Measurements from ENCODE around the gene EBP.
A peak's percentile ranks its signal among the peaks of the same experiment; 100 is the strongest.

The EBP gene

DNA sequence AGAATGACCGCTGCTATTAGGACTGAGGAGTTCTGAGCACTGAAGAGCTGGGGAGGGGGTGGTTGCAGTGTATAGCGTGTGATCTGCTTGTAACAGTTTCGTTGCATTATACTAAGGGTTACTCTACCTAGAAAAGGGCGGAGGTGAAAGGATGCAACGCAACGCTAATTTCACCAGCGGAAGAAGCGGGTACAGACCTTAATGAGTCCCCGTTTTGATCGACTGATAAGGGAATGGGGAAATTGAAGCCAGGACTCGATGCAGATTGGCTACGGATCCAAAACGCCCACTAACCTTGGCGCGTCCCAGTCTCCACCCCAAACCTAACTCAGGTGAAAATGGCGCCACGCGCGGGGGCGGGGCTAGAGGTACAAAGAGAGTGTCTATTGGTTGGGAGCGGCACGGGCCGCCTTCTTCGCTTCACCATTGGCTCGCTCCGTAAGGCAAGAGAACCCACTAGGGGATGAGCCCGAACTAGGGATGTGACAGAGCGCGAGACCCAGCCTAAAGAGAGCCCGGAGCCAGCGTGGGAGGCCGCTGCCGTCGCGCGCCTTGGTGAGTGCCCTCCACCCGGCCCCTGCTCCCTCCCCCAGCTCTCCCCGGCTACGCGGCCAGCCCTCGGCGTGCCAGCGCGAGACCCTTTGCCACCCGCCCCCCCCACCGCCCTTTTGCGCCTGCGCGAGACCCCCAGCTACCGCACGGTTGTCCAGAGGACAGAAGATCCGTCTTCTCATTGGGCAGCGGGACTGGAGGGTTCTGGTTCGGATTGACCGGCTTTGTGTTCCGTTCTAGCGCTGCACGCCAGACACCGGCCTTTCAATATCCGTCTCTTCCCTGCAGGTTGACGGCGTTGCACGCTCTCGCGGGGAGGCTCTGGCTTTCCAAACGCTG lies at the start of gene EBP:
Gene EBP, plus strand, starts transcription at position 456 of the 891 bp plus-strand sequence. CDS start 1,964 bp downstream, outside the sequence.
- peak in 13 of 14 donors; percentile 3 to 86 (median 61) for DNase-seq

DNA sequence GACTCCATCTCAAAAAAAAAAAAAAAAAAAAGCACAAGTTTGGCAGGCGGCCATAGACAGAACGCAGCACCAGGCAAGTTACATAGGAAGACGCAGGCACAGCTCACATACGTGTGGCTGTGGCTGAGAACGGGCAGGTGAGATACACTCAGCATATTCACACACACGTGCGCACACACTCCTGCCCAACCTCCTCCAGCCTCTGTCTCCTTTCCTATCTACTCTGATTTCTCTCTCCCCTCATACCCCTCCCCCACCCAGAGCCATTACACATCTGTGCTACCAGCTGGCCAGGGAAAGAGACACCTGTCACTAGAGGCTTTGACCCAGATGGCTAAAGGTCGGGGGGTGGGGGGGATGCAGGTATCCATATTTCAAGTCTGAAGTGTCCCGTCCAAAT lies 49.4 kb upstream of the EBP start:
- no peak for DNase-seq

DNA sequence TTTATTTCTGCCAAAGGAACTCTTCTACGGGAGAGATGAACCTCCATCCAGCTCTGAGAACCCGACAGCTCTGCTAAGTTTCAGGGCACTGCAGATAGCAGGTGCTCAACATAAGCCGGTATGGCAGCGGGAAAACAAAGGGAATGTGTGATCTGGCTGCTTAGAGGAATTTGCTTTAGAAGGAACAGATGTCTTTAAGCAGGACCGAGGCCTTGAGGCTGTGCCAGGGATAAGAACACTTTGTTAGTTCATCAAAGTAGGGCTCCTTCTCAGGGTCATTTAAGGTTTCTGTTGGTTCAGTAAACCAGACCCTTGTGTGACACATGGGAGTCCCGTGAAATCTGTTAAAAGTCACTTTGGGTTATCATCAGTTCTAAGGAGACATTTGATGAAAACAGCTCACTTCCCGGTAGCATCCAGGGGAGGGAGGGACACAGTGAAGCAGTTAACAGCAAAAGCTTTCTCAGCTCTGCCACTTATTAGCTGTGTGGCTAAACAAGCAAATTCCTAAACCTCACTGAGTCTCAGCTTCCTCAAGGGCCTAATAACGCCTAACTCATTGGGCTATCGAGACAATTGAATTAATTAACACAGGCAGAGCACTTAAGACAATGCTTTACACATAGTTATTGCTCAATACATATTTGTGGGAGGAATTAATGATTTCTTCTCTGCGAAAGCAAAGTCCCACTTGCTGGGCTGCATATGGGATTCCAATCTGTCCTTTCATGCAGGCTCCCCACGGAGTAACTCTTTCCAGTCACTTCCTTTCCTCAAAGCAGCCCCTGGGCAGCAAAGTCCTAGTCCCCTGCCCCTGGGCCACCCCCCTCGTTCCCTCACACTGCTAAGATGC lies 48.5 kb upstream of the EBP start:
- DNase-seq = no peak

DNA sequence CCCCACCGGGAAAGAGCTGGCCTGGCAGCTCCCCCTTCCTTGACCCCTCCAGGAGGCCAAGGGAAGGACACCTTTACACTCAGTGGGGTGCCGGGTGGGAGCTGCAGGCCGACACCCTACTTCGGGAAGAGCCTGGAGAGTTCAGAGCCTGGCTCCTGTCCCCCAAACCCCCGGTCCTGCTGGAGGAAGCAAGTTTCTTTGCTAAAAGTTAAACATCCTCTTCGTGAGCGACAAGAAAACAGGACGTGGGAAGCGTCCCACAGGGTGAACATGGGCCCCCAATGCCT lies 48.0 kb upstream of the EBP start:
- no peak for DNase-seq

DNA sequence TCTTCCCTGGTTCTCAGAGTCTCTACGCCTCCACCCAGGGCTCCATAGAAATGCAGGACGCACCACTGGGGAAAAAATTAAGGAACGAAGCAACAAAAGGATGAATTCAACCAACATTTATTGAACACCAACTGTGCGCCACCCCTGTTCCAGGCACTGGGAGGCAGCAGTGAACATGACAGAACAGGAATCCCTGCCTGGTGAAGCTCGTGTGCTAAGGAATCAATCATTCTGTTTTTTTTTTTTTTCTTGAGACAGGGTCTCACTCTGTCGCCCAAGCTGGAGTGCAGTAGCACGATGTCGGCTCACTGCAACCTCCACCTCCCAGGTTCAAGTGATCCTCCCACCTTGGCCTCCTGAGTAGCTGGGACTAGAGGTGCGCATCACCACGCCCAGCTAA lies 47.5 kb upstream of the EBP start:
- DNase-seq = no peak

DNA sequence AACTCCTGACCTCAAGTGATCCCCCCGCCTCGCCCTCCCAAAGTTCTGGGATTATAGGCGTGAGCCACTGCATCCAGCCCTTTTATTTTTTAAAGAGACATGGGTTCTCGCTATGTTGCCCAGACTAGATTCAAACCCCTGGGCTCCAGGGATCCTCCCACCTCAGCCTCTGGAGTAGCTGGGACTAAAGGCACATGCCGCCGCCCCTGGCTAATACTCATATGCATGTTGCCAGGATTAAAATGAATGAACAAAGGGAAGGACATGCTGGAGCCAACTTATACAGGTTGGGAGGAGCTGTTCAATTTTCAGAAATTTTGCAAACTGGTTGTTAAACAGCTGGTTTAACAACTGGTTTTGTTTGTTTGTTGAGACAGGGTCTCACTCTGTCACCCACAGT lies 47.0 kb upstream of the EBP start:
- DNase-seq = no peak

DNA sequence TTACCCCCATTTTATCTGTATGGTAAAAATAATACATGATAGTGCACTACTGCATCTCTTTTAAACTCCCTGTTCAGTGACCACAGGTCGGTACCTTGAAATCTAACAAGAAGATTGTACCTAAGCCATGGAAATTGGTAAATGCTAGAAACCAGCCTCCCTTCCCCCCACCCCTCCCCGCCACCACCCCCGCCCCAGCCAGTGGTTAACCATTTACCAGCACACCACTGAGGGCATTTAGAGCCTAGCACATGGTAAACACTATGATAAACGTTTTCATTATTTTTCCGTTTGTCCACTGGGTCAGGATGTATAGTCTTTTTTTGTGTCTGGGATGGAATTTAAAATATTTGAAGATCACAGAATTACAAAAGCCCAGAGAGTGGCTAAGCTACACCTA lies 46.3 kb upstream of the EBP start:
- DNase-seq = no peak

DNA sequence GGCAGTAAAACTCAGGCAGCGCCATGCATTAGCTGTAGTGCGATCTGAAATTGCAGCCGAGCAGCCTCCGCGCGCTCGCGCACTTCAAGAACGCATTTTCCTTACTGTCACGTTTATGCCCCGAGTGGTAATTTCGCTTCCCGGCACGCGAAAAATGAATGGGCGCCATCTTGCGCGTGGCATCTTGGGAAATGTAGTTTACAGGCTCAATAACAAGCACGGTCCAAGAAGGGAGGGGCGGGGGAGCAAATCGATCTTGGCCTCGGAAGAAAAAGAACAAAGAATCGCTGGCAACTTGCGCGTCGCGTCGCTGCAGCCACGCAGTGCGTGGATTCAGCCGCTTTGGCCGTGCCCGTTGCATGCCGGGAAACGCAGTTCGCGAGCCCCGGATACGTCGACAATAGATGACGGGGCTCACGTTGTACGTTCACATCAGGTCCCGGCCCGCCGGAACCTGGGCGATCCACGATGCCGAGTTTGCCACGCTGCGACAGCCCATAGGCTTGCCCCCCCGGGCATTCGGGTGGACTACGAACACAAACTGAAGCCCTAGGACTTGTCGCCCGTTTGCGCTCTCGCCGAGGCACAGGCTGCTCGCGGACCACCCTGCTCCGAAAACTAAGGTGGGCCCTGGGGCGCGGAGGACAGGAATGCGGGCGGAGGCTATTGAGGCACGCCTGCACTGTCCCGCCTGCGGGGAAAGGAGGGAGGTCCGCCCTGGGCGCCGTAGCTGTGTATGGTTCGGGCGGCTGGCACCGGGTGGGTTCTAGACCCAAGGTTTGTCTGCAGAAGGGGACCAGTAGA lies 45.6 kb upstream of the EBP start, which contains the start of gene FTSJ1:
Gene FTSJ1, plus strand, starts transcription at position 426 of the 804 bp plus-strand sequence. CDS start 1,849 bp downstream, outside the sequence.
- DNase-seq = peak; percentile 15 to 92 (median 74)

DNA sequence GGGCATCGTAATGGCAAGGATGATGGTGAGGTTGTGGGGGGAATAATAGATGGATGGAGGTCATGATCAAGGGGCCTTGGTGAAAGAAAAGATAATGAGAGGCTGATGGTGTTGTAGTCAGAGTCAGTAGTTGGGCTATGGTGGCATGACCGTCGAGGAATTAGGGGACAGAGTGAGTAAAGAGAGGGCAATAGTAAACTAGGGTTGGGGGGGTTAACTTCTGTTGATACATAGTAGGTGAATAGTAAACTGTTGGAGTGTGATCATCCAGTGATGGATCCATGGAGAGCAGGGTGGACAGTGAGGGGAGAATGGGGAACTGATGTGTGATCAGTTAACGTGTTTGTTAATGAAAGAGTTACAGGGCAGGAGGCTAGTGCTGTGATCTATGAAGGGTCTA lies 44.7 kb upstream of the EBP start:
- no peak for DNase-seq

DNA sequence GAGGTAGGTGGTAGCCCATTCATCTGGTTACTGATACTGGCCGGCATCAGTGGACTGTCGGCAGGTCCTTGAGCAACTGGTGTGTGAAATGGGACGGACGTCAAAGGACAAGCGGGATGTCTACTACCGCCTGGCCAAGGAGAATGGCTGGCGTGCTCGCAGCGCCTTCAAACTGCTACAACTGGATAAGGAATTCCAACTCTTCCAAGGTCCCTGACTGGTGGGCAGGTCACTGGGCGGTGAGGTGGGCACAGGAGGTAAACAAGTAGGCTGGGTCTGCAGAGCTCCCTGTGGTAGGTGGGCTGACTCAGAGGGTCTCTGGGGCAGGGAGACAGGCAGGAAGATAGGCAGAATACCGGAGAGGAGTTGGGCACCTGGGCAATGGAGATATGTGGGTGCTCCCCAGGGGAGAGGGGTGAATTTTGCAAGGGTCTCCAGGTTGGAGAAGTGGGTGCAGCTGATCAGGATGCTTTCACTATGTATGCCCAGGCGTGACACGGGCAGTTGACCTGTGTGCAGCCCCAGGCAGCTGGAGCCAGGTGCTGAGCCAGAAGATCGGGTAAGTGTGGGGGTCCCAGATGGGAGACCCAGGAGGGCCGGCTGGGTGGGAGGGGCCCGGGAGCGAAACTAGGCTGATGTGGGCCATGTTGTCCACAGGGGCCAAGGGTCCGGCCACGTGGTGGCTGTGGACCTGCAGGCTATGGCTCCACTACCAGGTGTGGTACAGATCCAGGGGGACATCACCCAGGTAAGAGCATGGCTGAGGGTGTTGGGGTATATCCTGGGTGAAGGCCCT lies 43.5 kb upstream of the EBP start:
- DNase-seq = no peak

DNA sequence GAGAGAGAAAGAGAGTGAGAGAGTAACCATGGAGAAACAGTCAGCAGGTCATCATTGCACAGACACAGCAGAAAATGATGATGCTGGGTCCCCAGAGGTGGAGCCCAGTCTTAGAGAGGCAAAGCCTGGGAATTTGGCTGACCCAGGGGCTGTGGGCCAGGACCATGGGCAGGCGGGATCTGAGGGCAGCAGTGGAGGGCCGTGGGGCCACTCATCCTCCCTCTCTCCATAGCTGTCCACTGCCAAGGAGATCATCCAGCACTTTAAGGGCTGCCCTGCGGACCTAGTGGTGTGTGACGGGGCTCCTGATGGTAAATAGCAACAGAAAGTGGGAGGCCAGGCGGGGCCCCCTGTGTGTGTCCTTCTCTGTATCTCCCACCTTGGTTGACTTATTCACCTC lies 42.8 kb upstream of the EBP start:
- DNase-seq = no peak

DNA sequence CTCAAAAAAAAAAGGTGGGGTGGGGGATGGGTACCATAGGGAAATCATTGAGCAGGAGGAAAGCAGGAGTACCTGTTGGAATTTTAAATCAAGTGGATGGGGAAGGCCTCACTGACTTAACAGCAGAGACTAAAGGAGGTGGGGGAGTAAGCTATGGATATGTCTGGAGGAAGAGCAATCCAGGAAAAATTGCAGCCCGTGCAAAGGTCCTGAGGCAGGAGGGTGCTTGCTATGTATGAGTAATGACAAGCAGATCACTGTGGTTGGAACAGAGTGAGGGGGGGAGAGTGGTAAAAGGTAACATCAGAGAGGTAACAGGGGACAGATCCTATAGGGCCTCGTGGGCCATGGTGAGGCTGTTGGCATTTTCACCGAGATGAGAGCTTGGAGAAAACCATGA lies 41.5 kb upstream of the EBP start:
- DNase-seq = no peak

DNA sequence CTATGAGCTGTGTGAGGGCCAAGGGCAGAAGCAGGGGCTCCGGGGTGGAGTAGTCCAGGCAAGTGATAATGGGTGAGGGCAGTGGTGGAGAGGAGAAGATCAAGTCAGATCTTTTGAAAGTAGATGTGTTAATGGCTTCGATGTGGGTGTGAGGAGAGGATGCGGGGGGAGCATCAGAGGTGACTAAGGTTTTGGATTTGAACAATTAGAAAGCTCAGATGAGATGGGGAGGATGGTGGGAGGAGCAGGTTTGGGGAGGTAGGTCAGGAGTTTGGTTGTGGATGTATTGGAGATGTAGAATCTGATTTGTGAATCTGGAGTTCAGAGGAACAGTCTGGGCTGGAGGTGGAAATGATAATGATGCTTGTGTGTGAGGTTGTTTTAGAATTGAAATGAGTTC lies 41.0 kb upstream of the EBP start:
- DNase-seq = no peak

DNA sequence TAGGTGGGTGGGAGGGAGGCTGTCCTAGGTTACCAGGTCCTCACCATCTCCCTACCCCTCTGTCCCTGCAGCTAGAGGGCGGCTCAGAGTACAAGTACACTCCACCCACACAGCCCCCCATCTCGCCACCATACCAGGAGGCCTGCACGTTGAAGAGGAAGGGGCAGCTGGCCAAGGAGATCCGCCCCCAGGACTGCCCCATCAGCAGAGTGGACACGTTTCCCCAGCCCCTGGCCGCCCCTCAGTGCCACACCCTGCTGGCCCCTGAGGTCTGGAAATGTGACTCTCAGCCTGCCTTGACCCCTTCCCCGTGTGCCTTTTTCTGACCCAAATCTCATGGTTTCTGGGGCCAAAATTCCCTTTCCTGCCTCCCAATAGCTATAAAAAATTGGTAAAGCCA lies 39.1 kb upstream of the EBP start:
- DNase-seq = no peak

DNA sequence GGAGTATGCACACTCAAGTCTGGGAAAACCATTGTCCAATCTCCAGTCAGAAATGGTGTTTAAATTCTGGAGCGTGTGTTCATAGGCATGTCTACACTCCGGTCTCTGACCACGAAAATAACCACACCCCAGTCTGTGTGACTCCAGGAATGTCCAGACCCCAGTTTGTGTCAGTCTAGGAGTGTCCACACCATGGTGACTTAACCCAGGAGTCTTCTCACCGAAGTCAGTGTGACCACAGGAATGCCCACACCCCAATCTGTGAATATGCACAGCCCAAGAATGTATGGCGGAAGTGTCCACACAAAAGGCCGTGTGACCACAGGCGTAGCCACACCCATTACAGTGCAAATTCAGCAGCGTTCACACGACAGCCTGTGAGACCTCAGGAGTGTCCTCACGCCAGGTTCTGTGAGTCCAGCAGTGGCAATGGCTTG lies 34.2 kb upstream of the EBP start:
- no peak for DNase-seq

DNA sequence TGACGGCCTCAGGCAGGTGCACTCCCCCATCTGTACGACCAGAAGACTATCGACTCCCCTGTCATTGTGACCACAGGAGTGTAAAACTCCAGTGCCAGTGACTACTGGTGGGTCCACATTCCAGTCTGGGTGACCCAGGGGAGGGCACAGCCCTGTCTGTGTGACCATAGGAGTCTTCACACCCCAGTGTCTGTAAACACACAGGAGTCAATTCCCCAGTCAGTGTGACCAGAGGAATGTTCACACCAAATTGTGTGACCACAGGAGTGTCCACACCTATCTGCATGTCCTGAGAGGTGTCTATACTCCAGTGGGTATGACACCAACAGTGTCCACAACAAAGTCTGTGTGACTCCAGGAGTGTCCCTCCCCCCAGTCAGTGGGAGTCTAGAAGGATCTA lies 33.6 kb upstream of the EBP start:
- DNase-seq = no peak

DNA sequence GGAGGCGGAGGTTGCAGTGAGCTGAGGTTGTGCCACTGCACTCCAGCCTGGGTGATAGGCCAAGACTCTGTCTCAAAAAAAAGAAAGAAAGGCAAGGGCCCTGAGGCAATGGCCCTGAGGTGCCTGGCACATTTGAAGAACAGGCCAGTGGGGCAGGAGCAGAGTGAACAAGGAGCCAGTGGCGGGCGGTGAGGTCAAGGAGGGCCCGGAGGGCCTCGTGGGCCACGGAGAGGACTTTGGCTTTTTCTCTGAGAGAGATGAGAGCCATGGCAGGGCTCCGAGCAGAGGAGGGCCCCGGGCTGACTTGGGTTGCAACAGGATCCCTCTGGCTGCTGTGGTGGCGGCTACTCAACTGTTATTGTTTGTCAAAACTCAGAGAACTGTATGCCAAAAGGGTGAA lies 32.3 kb upstream of the EBP start:
- DNase-seq = no peak

DNA sequence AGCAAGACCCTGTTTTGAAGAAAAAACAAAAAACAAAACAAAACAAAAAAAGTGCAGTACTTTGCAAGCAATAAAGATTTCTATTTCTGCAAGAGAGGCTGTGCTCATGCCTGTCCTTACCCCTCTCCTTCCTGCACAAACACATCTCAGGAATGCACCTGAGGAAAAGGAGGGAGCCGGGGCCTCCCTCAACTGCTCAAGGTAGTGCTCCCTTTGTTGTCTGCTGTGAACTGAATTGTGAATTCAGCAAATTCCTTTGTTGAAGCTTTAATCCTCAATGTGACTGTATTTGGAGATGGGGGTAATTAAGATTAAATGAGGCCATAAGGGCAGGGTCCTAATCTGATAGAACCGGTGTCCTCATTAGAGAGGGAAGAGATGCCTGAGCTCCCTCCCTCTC lies 31.7 kb upstream of the EBP start:
- DNase-seq = no peak

DNA sequence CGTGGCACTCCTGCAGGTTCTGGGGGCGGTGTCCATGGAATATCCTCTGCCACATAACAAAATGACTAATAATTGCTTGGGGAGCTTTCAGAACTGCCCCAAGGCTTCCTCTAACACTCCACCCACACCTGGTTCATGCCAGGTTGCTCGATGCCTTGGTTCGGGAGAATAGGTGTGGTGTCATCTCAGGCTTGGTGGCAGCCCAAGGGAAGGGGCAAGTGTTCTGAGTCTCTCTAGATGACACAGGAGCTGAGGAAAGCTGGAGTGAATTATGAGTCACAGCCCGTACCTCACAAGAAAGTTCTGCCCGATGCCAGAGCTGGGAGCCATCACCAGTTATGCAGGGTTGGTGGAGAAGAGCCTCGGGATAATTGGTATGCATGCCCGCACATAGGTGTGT lies 30.9 kb upstream of the EBP start:
- DNase-seq = no peak

DNA sequence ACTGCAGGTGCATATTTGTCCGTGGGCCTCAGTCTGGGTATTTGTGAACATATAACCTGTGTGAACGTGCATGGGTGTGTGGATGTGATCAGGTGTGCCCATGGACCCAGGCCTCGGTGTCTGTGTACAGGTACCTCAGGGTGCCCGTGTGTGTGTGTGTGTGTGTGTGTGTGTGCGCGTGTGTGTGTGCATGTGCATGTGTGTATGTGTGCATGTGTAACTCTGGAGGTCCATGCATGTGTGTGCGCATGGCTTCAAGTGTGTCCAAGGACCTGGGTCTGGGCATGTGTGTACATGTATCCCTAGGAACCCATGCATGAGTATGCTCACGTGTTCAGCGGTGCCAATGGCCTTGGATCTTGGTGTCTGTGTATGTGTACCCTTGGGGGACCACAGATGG lies 29.8 kb upstream of the EBP start:
- no peak for DNase-seq

DNA sequence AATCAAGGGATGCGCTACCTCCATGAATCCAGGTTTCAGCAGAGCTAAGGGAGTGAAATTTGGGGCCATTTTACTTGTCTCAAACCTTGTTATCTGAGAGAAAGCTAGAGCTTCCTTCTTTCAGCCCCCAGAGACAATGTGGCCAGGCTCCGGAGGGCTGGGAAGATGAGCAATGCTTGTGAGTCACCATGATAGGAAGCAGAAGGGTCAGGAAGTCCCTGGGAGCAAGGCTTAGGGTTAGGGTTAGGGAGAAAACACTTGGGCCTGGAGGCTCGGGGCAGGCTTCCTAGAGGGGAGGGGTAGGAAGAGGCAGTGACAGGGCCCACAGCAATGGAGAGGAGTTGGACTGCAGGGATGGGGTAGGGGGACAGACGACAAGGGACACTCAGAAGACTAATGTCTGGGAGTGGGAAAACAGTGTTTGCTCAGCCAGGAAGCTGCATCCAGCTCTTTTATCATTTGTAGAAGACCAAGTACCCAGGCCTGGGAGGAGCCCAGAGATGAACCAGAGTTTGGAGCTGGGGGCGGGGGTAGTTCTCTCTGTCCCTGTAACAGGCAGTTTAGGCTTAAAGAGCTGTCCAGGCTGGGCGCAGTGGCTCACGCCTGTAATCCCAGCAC lies 29.2 kb upstream of the EBP start:
- no peak for DNase-seq
